IPS-20b (cell line): ENCODE results near the gene MRPL54.

Source experiments
- H3K27ac ChIP-seq: one replicate; pipeline ENCODE4 v1.5.1; 2013; ENCODE audit warnings: low read length
- H3K27me3 ChIP-seq: 2 replicates; pipeline ENCODE4 v1.6.1; 2013; ENCODE audit warnings: mild to moderate bottlenecking, low read length, inconsistent platforms; ENCODE audit not compliant: insufficient read depth
- H3K36me3 ChIP-seq: 2 replicates; pipeline ENCODE4 v1.6.1; 2013; ENCODE audit warnings: low read depth, mild to moderate bottlenecking, inconsistent platforms, low read length, moderate library complexity; ENCODE audit not compliant: insufficient read depth
- H3K4me1 ChIP-seq: 2 replicates; pipeline ENCODE4 v1.6.1; 2013; ENCODE audit warnings: mild to moderate bottlenecking, control low read depth, inconsistent platforms, low read length, moderate library complexity; ENCODE audit not compliant: insufficient read depth
- H3K4me3 ChIP-seq: 2 replicates; pipeline ENCODE4 v1.5.1; 2013; ENCODE audit warnings: mild to moderate bottlenecking, low read length, inconsistent platforms
- H3K9ac ChIP-seq: 2 replicates; pipeline ENCODE4 v1.6.1; 2013; ENCODE audit warnings: low read depth, mild to moderate bottlenecking, inconsistent platforms, low read length, moderate library complexity
- H3K9me3 ChIP-seq: 2 replicates; pipeline ENCODE4 v1.6.1; 2013; ENCODE audit warnings: mild to moderate bottlenecking, low read depth, low read length, inconsistent platforms; ENCODE audit not compliant: insufficient read depth

MRPL54 gene

GRCh38 chr19:3780786-3781304 lies 18.4 kb downstream of the MRPL54 start:
- H3K36me3 ChIP-seq: 0 out of 2 replicates have a peak, but pooled peaks cover 6% of the 10 kb centered on the region
- H3K9ac ChIP-seq: no peak overlapping the region
- no peak overlapping the region for H3K4me3 ChIP-seq
- H3K27me3 ChIP-seq: peaks cover 22% of the 10 kb centered on the region
- no peaks in the 10 kb centered on the region for H3K4me1 ChIP-seq
- peaks cover 21% of the 10 kb centered on the region for H3K9me3 ChIP-seq
- H3K27ac ChIP-seq: no peak overlapping the region

- peaks cover 27% of the 10 kb centered on the region for H3K27me3 ChIP-seq
These were observed 19.1 kb downstream of the MRPL54 start for GRCh38 chr19:3781603-3782002.

GRCh38 chr19:3782330-3782729 lies 19.8 kb downstream of the MRPL54 start:
- 0 out of 2 replicates have a peak, but pooled peaks cover 6% of the 10 kb centered on the region for H3K36me3 ChIP-seq
- H3K4me3 ChIP-seq: no peak overlapping the region
- H3K4me1 ChIP-seq: no peaks in the 10 kb centered on the region
- H3K9me3 ChIP-seq: peaks cover 21% of the 10 kb centered on the region
- H3K27ac ChIP-seq: no peak overlapping the region
- no peak overlapping the region for H3K9ac ChIP-seq
- peaks cover 31% of the 10 kb centered on the region for H3K27me3 ChIP-seq

More at GRCh38 chr19:3781603-3782002, 19.1 kb downstream of the MRPL54 start:
- peaks cover 21% of the 10 kb centered on the region for H3K9me3 ChIP-seq
- 0 out of 2 replicates have a peak, but pooled peaks cover 6% of the 10 kb centered on the region for H3K36me3 ChIP-seq
- H3K4me1 ChIP-seq: no peaks in the 10 kb centered on the region
- H3K27ac ChIP-seq: no peak overlapping the region
- H3K4me3 ChIP-seq: no peak overlapping the region
- no peak overlapping the region for H3K9ac ChIP-seq

- Histone ChIP-seq H3K9me3 (peaks cover 21% of the 10 kb centered on the region), H3K4me1 (no peaks in the 10 kb centered on the region), H3K4me3 (no peak overlapping the region), H3K27ac (no peak overlapping the region), H3K36me3 (0 out of 2 replicates have a peak, but pooled peaks cover 6% of the 10 kb centered on the region), H3K9ac (no peak overlapping the region), H3K27me3 (peaks cover 31% of the 10 kb centered on the region)
These were observed 20.4 kb downstream of the MRPL54 start for GRCh38 chr19:3782903-3783302.

- Histone ChIP-seq H3K36me3 (0 out of 2 replicates have a peak, but pooled peaks cover 6% of the 10 kb centered on the region), H3K27me3 (peaks cover 32% of the 10 kb centered on the region), H3K4me1 (no peaks in the 10 kb centered on the region), H3K27ac (no peak overlapping the region), H3K4me3 (no peak overlapping the region), H3K9ac (no peak overlapping the region), H3K9me3 (peaks cover 21% of the 10 kb centered on the region)
These were observed 21.4 kb downstream of the MRPL54 start for GRCh38 chr19:3783660-3784584.

GRCh38 chr19:3784607-3785450 lies 22.3 kb downstream of the MRPL54 start:
- H3K27me3 ChIP-seq: peaks cover 37% of the 10 kb centered on the region
- H3K9ac ChIP-seq: peak overlapping the region; percentile 41; the same call in 1 of the 2 replicates
- H3K36me3 ChIP-seq: 0 out of 2 replicates have a peak, but pooled peaks cover 6% of the 10 kb centered on the region
- H3K4me3 ChIP-seq: peak overlapping the region; percentile 65; the same call in 1 of the 2 replicates
- no peak overlapping the region for H3K27ac ChIP-seq
- no peaks in the 10 kb centered on the region for H3K4me1 ChIP-seq
- H3K9me3 ChIP-seq: peaks cover 21% of the 10 kb centered on the region

GRCh38 chr19:3785451-3785937 lies 23.0 kb downstream of the MRPL54 start:
- Histone ChIP-seq H3K4me3 (peak overlapping the region; percentile 65), H3K9ac (peak overlapping the region; percentile 41; the same call in 1 of the 2 replicates)

GRCh38 chr19:3785938-3786824 lies 23.7 kb downstream of the MRPL54 start, which contains the start of gene MATK:
Gene MATK (minus strand): TSS chr19:3786381. CDS start chr19:3785135, 1,246 bp downstream.
- peaks cover 16% of the 10 kb centered on the region for H3K9me3 ChIP-seq
- H3K27ac ChIP-seq: no peak within 1 kb of the TSS
- peaks cover 47% of the 10 kb centered on the region for H3K27me3 ChIP-seq
- peak within 1 kb of the TSS; percentile 41; the same call in 1 of the 2 replicates for H3K9ac ChIP-seq
- peak within 1 kb of the TSS; percentile 65 for H3K4me3 ChIP-seq
- H3K4me1 ChIP-seq: no peaks in the 10 kb centered on the region
- 0 out of 2 replicates have a peak, but pooled peaks cover 6% of the 10 kb centered on the region for H3K36me3 ChIP-seq

More at GRCh38 chr19:3785451-3785937, 23.0 kb downstream of the MRPL54 start:
- Histone ChIP-seq H3K9me3 (peaks cover 21% of the 10 kb centered on the region), H3K36me3 (0 out of 2 replicates have a peak, but pooled peaks cover 6% of the 10 kb centered on the region), H3K27ac (no peak overlapping the region), H3K4me1 (no peaks in the 10 kb centered on the region), H3K27me3 (peaks cover 43% of the 10 kb centered on the region)

- Histone ChIP-seq H3K9ac (no peak overlapping the region), H3K4me3 (no peak overlapping the region), H3K27me3 (peaks cover 41% of the 10 kb centered on the region), H3K36me3 (no peaks in the 10 kb centered on the region), H3K4me1 (no peaks in the 10 kb centered on the region), H3K27ac (no peak overlapping the region), H3K9me3 (no peaks in the 10 kb centered on the region)
These were observed 26.7 kb downstream of the MRPL54 start for GRCh38 chr19:3788996-3789778.

- Histone ChIP-seq H3K27ac (no peak overlapping the region), H3K4me1 (no peaks in the 10 kb centered on the region), H3K27me3 (peaks cover 30% of the 10 kb centered on the region), H3K4me3 (no peak overlapping the region), H3K9ac (no peak overlapping the region), H3K36me3 (no peaks in the 10 kb centered on the region), H3K9me3 (no peaks in the 10 kb centered on the region)
These were observed 27.8 kb downstream of the MRPL54 start for GRCh38 chr19:3790209-3790734.
